K562 (cell line): ENCODE results near the gene GABPB1. TPM values are rescaled to one million over a fixed set of nuclear protein-coding genes. Genes with fewer than 3 reads are reported as not detected.

ENCODE experiments used
- CREB1 ChIP-seq, 2 experiments: sonication (generic) in 1 of 2; formaldehyde crosslinking in 1 of 2; IDR thresholded peaks; 2 replicates each; pipeline versions ENCODE4 v1.6.1 to v1.8.0; 2012 to 2022; ENCODE audit warnings: inconsistent platforms in 1 of 2, mild to moderate bottlenecking in 1 of 2, missing genetic modification reagents in 1 of 2, moderate library complexity in 1 of 2
- E2F6 ChIP-seq, 2 experiments: IDR thresholded peaks; 2 replicates each; pipeline ENCODE4 v1.6.1; 2011; ENCODE audit warnings: borderline replicate concordance in 1 of 2, control low read depth in 1 of 2, low read depth in 1 of 2, low read length in 1 of 2, mild to moderate bottlenecking in 1 of 2, mixed read lengths in 1 of 2, moderate library complexity in 1 of 2; ENCODE audit not compliant: insufficient read depth in 1 of 2, insufficient read length in 1 of 2, poor library complexity in 1 of 2, severe bottlenecking in 1 of 2; ENCODE audit errors: extremely low read depth in 1 of 2
- ERF ChIP-seq: fragments of 450-650 bp; formaldehyde crosslinking; IDR thresholded peaks from 2 replicates; pipeline ENCODE4 v1.4.0; 2020; ENCODE audit warnings: mild to moderate bottlenecking, mixed read lengths
- ETV1 ChIP-seq: fragments of 450-650 bp; conservative IDR thresholded peaks from 2 replicates; pipeline ENCODE4 v1.6.1; 2016; ENCODE audit warnings: missing genetic modification characterization, control low read depth, low read depth, missing compliant biosample characterization
- HDAC2 ChIP-seq: fragments of 450-650 bp; IDR thresholded peaks from 2 replicates; pipeline ENCODE4 v1.6.1; 2016; ENCODE audit warnings: mild to moderate bottlenecking
- KDM1A ChIP-seq, 2 experiments: fragments of 450-650 bp; IDR thresholded peaks; 2 replicates each; pipeline ENCODE4 v1.6.1; 2016; ENCODE audit warnings: mild to moderate bottlenecking in 2 of 2
- NCOA4 ChIP-seq: fragments of 450-650 bp; IDR thresholded peaks from 2 replicates; pipeline ENCODE4 v1.6.1; 2018; ENCODE audit warnings: mild to moderate bottlenecking; ENCODE audit not compliant: partially characterized antibody
- NFIC ChIP-seq: fragments of 450-650 bp; IDR thresholded peaks from 2 replicates; pipeline ENCODE4 v1.6.1; 2017; ENCODE audit warnings: mild to moderate bottlenecking, inconsistent platforms
- NR2C1 ChIP-seq, 2 experiments: fragments of 450-650 bp; IDR thresholded peaks; 2 replicates each; pipeline ENCODE4 v1.6.1; 2017; ENCODE audit warnings: mild to moderate bottlenecking in 2 of 2, antibody characterized with exemption in 1 of 2, inconsistent platforms in 1 of 2, missing compliant biosample characterization in 1 of 2, missing genetic modification characterization in 1 of 2
- PCBP1 ChIP-seq: fragments of 200-400 bp; formaldehyde crosslinking; IDR thresholded peaks from 2 replicates; pipeline ENCODE4 v1.6.1; 2018; ENCODE audit warnings: mild to moderate bottlenecking, low read depth, low read length; ENCODE audit not compliant: poor library complexity, severe bottlenecking
- RBBP5 ChIP-seq: fragments of 200-600 bp; sonication (generic); IDR thresholded peaks from 2 replicates; pipeline ENCODE4 v1.6.1; 2012; ENCODE audit warnings: borderline replicate concordance, mild to moderate bottlenecking, low read length, control low read depth, inconsistent platforms; ENCODE audit not compliant: insufficient read depth, poor library complexity, severe bottlenecking
- RFX7 ChIP-seq: fragments of 250-450 bp; sonication (Bioruptor Pico); IDR thresholded peaks from 2 replicates; pipeline ENCODE4 v1.5.1; 2021; ENCODE audit warnings: mild to moderate bottlenecking
- RHOXF2B ChIP-seq: fragments of 250-450 bp; sonication (Bioruptor Pico); conservative IDR thresholded peaks from 2 replicates; pipeline ENCODE4 v1.5.1; 2021
- RNF2 ChIP-seq: sonication (generic); IDR thresholded peaks from 2 replicates; pipeline ENCODE4 v1.6.1; 2016
- THRAP3 ChIP-seq: fragments of 450-650 bp; IDR thresholded peaks from 2 replicates; pipeline ENCODE4 v1.6.1; 2016; ENCODE audit warnings: mild to moderate bottlenecking, inconsistent platforms, borderline replicate concordance
- TOE1 ChIP-seq, 2 experiments: fragments of 450-650 bp in 1 of 2; sonication (generic) in 1 of 2; formaldehyde crosslinking in 1 of 2; IDR thresholded peaks; 2 replicates each; pipeline versions ENCODE4 v1.7.1 to v1.8.0; 2016 to 2022; ENCODE audit warnings: borderline replicate concordance in 2 of 2, mild to moderate bottlenecking in 2 of 2, antibody characterized with exemption in 1 of 2, inconsistent platforms in 1 of 2, low read depth in 1 of 2, missing genetic modification reagents in 1 of 2, moderate library complexity in 1 of 2
- XRCC5 ChIP-seq: fragments of 200-400 bp; formaldehyde crosslinking; IDR thresholded peaks from 2 replicates; pipeline ENCODE4 v1.6.1; 2017; ENCODE audit warnings: low read depth, mild to moderate bottlenecking, low read length
- YY1 ChIP-seq, 3 experiments: IDR thresholded peaks; 2 replicates each; pipeline ENCODE4 v1.6.1; 2011; ENCODE audit warnings: low read length in 2 of 3, mild to moderate bottlenecking in 2 of 3, moderate library complexity in 2 of 3, borderline replicate concordance in 1 of 3, control low read depth in 1 of 3, low read depth in 1 of 3; ENCODE audit not compliant: insufficient read depth in 3 of 3, insufficient replicate concordance in 2 of 3, control insufficient read depth in 1 of 3, insufficient read length in 1 of 3; ENCODE audit errors: extremely low read depth in 1 of 3
- ZBTB26 ChIP-seq: fragments of 450-650 bp; formaldehyde crosslinking; IDR thresholded peaks from 2 replicates; pipeline ENCODE4 v1.4.0; 2022; ENCODE audit warnings: missing genetic modification characterization
- ZBTB33 ChIP-seq: sonication (generic); formaldehyde crosslinking; IDR thresholded peaks from 2 replicates; pipeline ENCODE4 v1.8.1; 2023; ENCODE audit warnings: mild to moderate bottlenecking, missing genetic modification reagents
- ZNF224 ChIP-seq: sonication (generic); formaldehyde crosslinking; IDR thresholded peaks from 2 replicates; pipeline ENCODE4 v1.8.0; 2022; ENCODE audit warnings: mild to moderate bottlenecking, missing genetic modification reagents
- polyA plus RNA-seq, 8 experiments: library from polyadenylated mRNA; depleted of rRNA in 4 of 8; stranded (reverse) in 5 of 8; unstranded in 3 of 8; fragments of >200 nt; fragmentation: Nextera tagmentation in 2 of 8; fragmentation: Illumina TruSeq in 1 of 8; extraction: Ambion mirVana in 2 of 8; extraction: Trizol in 1 of 8; gene quantifications; 2 replicates each; pipeline versions ENCODE4 v1.2.1 to v1.2.3, GENCODE V29; 2011 to 2014; ENCODE audit warnings: inconsistent platforms in 1 of 8, missing spikeins in 1 of 8
- total RNA-seq, 7 experiments: library from RNA; depleted of rRNA in 6 of 7; stranded (reverse); fragments of >200 nt in 6 of 7; fragmentation: Illumina TruSeq in 2 of 7; extraction: Trizol in 2 of 7; gene quantifications; 2 replicates each; pipeline versions ENCODE4 v1.2.1 to v1.2.3, GENCODE V29; 2011 to 2021; ENCODE audit warnings: low replicate concordance in 1 of 7

Gene GABPB1
- total and polyA plus RNA-seq, 9 of the 15 experiments (the other 6 are each of a cell fraction or from before 2014, with no cell fraction given), result 11.8 to 42.3 (median 33.2) TPM

- TF ChIP-seq YY1 (IDR thresholded peaks at IDR 0.05; ENCODE audit: borderline replicate concordance in 1 of 3, control insufficient read depth in 1 of 3, extremely low read depth in 1 of 3, insufficient read depth in 3 of 3, insufficient read length in 1 of 3, insufficient replicate concordance in 2 of 3, low read depth in 1 of 3, low read length in 2 of 3), result peak; percentile 56 to 94 (median 88)
- TF ChIP-seq ZNF224 (CRISPR knock-in tag), result no peak
- peak; percentile 93 for TF ChIP-seq ETV1 (tag)
- no peak; the same call in 1 of the 2 replicates for TF ChIP-seq THRAP3
- peak; percentile 18; the same call in 1 of the 2 replicates for TF ChIP-seq RNF2
- TF ChIP-seq ZBTB33, result no peak
- TF ChIP-seq CREB1 (IDR thresholded peaks at IDR 0.05), result peak; percentile 23; the same call in 1 of the 2 replicates
- peak; percentile 66 for TF ChIP-seq CREB1 (CRISPR knock-in tag; IDR thresholded peaks at IDR 0.05)
- peak; percentile 79; the same call in 1 of the 2 replicates for TF ChIP-seq TOE1 (IDR thresholded peaks at IDR 0.05; ENCODE audit: borderline replicate concordance)
- no peak for TF ChIP-seq TOE1 (CRISPR knock-in tag; IDR thresholded peaks at IDR 0.05; ENCODE audit: borderline replicate concordance, low read depth)
- TF ChIP-seq NFIC, result peak; percentile 53; the same call in 1 of the 2 replicates
- peak; percentile 98 to 99 for TF ChIP-seq E2F6 (IDR thresholded peaks at IDR 0.05; ENCODE audit: borderline replicate concordance in 1 of 2, extremely low read depth in 1 of 2, insufficient read depth in 1 of 2, insufficient read length in 1 of 2, low read depth in 1 of 2, low read length in 1 of 2, poor library complexity in 1 of 2, severe bottlenecking in 1 of 2)
- TF ChIP-seq PCBP1, result peak; percentile 99
- peak; percentile 31; the same call in 1 of the 2 replicates for TF ChIP-seq ERF (CRISPR knock-in tag)
- no peak for TF ChIP-seq ZBTB26
- TF ChIP-seq HDAC2, result 0 out of 2 replicates have a peak, but pooled peaks have one; percentile 81
- TF ChIP-seq RBBP5, result peak; percentile 91
- 0 out of 2 replicates have a peak, but pooled peaks have one; percentile 41 for TF ChIP-seq RFX7 (CRISPR knock-in tag)
- TF ChIP-seq KDM1A (IDR thresholded peaks at IDR 0.05), result peak in 1 of 2 experiments; percentile 14; a peak in 1 of 4 replicates
- TF ChIP-seq NCOA4, result no peak
- peak; percentile 81 for TF ChIP-seq NR2C1 (IDR thresholded peaks at IDR 0.05)
- TF ChIP-seq NR2C1 (tag; IDR thresholded peaks at IDR 0.05), result peak; percentile 85
- TF ChIP-seq RHOXF2B, result 0 out of 2 replicates have a peak, but pooled peaks have one; percentile 53
- peak; percentile 90 for TF ChIP-seq XRCC5
Observed at GRCh38 chr15:50354838-50355618, at the start of gene GABPB1 (continued).
